Measurements from ENCODE around the gene DYRK2.

DYRK2 gene

DNA sequence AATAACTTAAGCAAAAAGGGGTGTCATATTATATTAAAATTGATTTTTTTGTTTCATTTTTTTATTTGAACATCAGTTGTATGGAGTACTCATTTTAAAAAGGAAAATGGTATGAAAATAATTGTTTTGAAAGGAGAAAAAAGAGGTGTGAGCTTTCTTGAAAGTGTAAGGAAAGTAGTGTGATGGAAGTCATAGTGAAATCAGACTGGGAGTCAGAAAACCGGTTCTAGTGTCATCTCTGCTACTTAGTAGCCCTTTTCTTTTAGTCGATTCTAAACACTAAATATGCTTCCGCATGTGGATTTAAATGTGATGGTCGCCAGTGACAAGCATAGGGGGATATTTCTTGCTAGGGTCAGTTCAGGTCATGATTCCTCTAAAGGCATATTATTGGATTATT is 1.8 kb upstream of the DYRK2 start:
- no peak for DNase-seq (ENCODE audit: low spot score)

DNA sequence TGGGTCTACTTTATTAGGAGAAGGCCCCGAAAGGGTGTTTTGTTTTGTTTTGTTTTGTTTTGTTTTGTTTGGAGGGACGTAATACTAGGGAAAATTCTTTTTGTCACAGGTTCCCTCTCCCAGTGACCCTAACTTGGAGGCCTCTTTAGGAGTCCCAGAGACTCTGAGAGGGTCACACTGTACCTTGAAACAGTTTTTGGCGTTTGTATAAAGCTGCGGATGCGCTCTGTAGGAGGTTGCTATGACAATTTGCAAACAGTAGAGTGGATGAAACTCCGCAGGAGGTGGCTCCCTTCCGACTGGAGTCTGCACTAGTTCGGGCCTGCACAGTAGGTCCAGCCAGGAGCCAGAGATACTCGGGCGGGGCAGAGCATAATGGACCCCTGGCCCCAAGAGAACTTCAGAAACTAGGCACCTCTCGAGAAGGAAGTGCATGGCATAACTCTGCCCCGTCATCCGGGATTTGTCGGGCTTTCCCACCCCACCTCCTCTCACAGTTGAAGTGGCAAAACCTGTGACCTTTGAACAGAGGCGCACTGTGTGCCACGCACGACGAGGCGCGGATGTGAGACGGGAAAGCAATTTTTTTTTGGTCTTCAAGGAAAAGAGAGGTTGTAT is 1.3 kb upstream of the DYRK2 start:
- DNase-seq (ENCODE audit: low spot score) = no peak

DNA sequence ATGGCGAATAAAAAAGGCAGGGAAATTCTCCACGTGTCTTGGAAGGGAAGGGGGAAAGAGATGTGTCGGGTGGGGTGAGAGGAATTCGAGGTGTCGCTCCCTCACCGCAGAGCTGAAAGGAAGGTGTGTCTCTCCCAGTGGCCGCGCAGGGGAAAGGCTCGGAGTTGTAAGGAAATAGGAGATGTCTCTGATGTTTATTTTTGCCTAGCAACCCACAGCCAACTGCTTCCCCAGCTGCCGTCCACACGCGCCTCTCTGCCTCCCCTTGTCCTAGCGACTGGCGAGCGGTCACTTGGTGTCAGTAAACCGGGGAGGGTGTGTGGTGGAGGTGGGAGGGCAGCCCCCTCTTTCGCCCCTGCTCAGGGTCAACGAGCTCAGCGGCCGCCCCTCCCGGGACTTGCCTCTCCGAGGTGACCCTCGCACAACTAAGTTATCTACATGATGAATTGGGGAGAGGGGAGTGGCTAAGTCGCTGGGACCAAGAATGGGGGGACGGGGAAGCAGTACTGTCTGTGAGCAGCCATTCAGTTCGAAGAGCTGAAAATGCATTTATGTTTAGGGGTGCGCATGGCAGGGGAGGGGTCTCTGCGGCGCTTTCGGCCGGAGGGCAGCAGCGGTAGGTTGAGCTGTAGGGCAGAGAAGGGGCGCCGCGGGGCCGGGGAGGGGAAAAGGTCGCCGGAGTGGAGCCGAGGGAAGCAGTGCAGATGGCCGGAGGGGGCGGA is 585 bp upstream of the DYRK2 start:
- peak; percentile 88 for DNase-seq (ENCODE audit: low spot score)

DNA sequence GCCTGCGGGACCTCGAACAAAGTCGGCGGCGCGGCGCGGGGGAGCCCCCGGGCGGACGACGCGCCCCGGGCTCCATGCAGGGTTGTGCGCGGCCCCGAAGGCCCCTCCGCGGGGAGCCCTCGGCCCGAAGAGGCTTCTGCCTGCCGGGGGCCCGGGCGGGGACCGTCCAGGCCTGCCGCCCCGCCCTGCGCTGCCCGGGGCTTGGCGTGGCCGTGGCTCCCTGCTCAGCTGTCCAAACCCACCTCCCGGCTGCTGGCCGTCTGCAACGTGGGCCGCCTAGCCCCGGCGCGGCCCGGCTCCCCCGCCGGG is 670 bp downstream of the DYRK2 start:
- DNase-seq (ENCODE audit: low spot score) = peak; percentile 52

DNA sequence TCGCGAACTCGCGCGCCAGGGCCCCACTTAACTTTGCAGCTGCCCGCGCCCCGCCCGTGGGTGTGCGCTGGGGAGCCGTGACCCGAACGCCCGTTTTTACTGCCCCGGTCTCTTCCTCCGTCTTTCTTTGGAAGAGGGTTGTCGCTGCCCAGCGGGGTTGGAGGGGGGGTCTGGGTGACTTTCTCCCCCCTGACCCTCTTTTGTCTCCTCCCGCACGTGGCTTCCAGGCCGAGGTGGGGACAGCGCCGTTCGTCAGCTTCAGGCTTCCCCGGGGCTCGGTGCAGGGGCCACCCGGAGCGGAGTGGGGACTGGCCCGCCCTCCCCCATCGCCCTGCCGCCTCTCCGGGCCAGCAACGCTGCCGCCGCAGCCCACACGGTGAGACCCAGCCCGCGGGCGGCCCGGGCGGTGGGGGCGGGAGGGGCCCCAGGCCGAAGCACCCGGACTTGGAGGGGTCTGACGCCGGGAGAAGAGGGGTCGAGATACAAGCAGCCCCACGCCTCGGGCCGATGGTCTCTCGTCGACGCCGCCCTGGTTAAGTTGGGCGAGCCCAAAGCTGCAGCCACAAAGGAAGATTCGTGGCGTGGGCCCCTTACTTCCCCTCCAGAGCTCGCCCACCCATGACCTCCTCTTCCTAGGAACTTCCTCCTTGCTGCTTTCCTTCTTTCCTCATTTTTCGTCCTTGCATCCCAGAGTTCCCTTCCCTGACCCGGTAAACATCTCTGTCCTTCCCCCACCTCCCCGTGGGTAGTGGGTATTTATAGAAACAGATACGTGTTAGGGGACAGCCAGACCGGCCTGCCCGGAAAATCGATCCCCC is 1.2 kb downstream of the DYRK2 start:
- peak; percentile 59 for DNase-seq (ENCODE audit: low spot score)

DNA sequence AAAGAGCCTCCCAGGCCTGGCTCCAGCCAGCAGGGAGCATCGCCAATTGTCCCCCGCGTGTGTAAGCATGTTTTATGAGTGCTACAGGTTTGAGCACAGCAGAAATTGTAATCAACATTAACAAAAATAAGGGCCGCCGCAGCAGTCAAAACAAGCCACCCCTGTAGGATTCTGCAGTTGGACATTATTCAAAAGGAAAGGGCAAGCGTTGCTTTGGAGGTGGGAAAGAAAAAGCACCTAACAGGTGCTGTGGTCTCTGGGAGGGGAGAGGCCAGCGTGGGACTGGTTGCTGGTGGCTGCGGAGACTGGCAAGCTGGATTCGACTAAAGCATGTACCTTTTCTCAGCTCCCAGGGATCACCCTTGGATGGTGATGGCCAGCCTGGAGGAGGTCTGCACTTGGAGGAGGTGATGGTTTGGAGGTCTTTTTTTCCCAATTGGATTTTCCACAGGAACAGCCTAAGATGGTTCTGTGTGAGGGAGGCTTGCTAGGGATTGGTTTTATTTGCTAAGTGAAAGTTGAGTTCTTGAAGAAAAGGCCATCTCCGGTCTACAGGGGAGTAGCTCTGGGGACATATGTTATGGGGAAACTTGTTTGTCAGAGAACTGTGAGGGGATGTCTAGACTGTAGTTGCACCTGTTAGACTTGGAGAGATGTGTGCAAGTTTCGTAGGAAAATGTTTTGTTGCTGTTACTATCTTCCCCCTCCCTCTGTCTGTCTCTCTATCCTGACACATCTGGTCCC is 2.0 kb downstream of the DYRK2 start:
- DNase-seq (ENCODE audit: low spot score) = peak; percentile 20

DNA sequence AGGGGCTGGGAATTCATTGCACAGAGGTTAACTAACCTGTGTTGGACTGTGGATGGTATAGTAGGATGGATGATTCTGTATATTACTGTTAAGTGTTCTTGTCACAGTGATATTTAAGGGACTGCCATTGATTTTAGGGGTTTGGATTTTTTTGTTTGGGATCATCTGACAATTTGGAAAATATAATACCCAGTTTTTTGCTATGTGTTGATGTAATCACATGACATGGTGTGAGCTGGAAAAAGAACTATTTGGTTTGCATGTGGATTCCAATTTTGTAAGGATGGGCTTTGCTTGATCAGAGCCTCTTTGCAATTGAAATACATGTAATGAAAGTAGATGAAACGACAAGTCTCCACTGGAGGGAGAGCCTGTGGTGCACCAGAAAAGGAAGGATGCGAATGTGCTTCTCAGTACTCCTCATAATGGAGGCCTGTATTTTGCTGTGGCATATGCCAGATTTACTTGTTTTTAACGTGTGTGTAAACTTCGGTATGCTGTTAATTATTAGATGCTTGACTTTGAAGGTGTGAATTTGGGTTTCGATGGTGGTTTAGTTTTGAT is 2.7 kb downstream of the DYRK2 start:
- DNase-seq (ENCODE audit: low spot score) = peak; percentile 48

DNA sequence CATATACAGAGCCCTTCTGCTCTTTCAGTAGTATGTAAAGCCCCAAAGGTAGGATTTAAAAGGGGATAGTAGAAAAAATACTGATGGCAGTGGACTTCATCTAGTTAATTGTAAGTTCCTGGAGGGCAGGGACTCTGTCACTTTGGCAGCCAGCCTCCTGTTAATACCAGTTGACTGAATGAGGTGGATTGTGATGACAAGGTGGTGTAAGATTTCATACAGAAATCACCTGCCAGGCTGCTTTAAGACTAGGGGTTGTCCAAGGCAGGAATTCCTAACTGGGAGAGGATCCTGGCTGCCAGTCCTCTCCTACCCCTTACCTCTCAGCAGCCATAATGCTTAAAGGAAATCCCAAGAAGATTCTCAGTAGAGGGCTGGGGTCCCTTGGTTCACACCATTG is 7.3 kb downstream of the DYRK2 start:
- DNase-seq (ENCODE audit: low spot score) = no peak

DNA sequence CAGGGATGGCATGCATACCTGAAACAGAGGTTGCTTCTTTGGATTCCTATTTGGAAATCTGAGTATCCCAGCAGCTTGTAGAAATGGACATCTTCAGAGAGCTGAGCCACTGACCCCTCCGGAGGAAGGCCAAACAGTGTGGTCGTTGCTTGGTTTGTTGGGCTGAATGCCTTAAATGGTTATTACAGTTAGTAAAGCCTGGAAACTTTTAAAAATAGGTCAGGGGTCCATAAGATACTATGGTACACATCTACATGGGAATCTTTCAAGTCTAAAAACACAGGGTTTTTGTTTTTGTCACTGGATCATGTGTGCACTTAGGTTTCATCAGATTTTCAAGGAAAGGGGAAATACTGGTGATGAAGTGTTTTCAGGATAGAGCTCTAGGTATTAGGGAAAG is 7.7 kb downstream of the DYRK2 start:
- no peak for DNase-seq (ENCODE audit: low spot score)

DNA sequence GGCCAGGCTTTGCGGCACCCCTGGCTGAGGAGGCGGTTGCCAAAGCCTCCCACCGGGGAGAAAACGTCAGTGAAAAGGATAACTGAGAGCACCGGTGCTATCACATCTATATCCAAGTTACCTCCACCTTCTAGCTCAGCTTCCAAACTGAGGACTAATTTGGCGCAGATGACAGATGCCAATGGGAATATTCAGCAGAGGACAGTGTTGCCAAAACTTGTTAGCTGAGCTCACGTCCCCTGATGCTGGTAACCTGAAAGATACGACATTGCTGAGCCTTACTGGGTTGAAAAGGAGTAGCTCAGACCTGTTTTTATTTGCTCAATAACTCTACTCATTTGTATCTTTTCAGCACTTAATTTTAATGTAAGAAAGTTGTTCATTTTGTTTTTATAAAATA is 9.9 kb downstream of the DYRK2 start:
- no peak for DNase-seq (ENCODE audit: low spot score)

DNA sequence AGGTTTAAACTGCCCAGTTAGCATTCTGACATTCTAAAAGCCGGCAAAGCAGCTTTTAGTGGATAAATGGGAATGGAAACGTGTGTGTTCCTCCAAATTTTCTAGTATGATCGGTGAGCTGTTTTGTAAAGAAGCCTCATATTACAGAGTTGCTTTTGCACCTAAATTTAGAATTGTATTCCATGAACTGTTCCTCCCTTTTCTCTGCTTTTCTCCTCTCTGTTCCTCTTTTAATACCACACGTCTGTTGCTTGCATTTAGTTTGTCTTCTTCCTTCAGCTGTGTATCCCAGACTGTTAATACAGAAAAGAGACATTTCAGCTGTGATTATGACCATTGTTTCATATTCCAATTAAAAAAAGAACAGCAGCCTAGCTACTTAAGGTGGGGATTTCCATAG is 10.7 kb downstream of the DYRK2 start:
- no peak for DNase-seq (ENCODE audit: low spot score)

DNA sequence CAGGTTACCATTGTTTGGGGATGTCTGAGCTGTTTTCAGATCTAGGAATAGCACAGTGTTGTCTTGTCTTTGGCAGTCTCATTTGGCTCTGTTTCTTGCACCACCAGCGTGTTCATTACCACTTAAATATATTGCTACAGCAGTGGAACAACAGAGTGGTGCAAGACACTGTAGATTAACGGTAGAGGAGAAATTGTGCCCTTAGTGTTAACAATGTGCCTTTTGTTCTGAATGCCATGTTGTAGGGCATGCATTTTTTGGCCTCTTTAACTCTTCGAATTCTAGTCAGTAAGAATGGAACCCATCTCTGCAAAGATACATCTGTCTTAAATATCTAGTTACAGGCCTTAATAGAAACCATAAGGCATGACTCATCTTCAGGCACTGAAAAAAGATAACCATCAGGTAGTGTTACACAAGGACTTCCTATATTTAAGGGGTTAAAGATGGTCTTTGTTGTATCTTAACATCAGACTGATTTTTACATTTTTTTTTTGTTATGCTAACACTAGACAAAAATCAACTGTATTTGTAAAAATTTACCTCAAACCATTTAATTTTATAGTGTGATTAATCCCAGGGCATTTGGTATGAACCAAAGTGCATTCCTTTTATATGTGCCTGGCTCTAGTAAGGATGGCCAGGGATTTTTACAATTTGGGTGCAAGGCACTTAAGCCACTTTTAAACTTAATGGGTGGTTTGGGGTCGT is 12.9 kb downstream of the DYRK2 start:
- DNase-seq (ENCODE audit: low spot score) = no peak

DNA sequence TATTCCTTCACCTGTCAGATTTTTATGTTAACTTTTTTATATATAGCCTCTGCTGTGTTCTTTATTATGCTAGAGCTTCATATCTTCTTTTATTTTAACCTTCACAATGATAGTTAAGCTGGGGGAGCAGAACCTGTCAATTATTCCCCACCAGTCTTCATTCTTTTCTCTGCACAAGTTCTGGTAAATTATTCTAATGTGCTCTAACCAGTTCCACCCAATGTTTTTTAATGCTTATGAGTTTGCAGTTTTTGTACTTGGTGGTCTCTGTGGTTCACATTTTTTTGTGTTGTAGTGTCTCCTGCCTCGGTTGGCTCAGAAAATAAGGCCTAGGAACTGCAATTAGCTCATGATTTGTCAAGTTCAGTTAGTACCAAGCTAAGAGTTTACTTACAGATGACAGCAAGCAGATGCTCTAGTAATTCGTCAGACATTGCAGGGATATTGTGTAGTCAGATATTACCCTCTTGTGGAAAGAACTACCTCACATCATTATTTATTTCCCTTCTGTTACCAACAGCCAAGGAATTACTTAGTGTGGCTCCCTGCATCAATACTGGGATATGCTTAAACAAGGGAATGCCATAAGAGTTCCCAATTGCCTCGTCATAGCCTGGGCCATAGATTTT is 14.5 kb downstream of the DYRK2 start:
- peak; percentile 48 for DNase-seq (ENCODE audit: low spot score)

DNA sequence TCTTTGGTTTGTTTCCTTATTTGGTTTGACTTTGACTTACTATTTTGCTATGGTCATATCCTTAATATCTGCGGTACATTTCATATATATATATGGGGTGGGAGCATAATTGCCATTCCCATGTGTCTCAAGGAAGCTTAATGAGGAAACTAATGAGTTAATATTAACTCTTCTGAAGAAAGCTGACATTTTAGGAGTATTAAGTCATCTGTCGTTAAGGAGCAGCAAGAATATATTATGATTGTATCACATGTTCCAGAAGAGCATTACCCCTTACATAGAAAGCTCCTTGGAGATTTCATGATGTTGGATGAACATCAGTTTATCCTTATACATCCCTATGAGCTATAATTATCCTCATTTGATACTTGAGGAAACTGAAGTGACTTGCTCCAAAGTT is 15.6 kb downstream of the DYRK2 start:
- no peak for DNase-seq (ENCODE audit: low spot score)

DNA sequence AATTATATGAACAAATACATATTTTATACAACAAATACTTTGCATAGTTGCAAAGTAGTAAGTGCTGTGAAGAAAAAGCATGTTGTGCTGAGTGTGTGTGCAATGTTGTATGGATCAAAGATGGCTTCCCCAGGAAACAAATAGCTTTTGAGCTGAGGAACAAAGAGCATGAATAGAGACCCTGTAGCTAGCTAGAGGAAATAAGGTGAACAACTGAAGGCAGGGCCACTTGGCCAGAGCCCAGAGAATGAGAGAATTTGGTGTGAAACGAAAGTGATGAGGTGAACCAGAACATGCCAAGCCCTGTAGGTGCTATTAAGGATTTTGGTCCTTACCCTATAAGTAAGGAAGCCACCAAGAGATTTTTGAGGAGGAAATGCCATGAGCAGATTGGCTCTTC is 17.1 kb downstream of the DYRK2 start:
- DNase-seq (ENCODE audit: low spot score) = no peak

DNA sequence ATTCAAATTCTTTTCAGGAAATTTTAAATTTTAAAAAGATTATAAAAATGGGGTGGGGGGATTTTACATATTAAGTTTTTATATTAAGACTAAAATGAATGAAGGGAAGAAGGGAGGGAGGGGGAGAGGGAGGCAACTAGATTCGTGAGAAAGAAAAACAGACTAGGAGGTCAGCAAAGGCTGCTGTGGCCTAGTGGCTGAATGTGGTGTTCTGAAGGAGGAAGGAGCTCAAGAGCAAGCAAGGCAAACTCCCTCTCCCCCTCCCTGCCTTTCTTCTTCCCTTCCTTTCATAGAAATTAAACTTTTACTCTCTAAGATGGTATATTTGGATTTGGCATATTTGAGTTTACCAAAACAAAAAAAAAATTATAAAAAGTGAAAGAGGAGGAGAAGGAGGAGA is 18.1 kb downstream of the DYRK2 start:
- DNase-seq (ENCODE audit: low spot score) = no peak

DNA sequence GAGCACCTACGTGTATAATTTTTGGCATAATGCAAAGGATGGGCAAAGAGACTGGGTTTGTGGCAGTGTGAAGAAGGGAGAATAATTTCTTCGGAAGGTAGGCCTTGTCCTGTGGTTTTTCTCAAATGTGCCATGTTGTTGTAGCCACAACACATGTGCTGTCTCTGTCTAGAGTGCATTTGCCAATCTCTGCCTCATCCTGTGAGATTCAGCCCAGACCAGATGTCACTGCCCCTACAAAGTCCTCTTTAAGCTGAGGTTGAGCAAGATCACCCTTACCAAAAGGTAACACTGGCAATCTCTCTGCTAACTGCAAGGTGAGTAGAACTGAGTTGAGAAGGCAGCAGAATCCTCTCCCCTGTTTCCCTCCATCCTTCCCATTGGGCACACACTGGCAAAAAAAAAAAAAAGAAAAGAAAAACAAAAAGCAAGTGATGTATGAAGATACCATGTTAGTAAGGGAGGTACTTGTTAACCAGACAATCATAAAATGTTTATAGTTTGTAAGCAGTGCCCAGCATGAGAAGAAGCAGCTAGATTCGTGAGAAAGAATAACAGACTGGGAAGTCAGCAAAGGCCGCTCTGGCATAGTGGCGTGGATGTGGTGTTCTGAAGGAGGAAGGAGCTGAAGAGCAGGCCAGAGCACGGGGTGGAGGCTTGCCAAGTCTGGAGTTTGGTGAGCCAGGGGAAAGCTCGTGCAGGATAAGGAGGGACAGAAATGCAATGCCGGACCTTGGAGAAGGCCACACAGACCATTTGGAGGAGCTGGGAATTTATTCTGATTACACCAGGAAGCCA is 18.9 kb downstream of the DYRK2 start:
- no peak for DNase-seq (ENCODE audit: low spot score)

DNA sequence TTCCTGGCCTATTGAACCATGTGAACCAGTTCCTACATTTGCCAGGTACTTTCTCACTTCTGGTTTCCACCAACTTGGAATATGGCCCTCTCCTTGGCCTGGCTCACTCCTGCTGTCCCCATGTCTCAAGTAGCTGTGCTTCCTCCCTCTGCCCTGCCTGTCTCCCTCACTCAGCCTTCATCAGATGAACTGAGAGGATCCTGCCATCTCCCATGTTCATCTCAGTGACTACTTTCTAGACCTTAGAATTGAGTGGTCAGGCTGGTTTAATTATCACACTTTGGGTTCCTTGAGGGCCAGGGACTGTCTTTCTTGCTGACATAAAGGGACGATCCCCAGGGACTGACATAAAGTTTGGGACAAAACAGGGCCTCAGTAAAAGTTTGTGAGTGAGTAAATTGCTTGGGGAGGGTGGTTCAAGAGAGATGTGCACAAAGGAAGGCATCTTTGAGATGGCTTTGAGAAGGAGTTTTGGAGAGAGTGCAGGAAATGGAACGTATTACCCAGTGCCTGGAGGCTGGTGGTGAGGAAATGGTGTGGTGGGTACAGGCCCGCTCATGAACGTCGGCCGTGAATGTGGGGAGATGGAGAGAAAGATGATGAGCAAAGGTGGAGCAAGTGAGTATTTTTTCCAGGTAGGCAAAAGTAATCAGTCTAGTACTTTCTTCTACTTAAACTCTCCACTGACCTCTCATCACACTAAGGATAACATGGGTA is 20.8 kb downstream of the DYRK2 start:
- DNase-seq (ENCODE audit: low spot score) = no peak

DNA sequence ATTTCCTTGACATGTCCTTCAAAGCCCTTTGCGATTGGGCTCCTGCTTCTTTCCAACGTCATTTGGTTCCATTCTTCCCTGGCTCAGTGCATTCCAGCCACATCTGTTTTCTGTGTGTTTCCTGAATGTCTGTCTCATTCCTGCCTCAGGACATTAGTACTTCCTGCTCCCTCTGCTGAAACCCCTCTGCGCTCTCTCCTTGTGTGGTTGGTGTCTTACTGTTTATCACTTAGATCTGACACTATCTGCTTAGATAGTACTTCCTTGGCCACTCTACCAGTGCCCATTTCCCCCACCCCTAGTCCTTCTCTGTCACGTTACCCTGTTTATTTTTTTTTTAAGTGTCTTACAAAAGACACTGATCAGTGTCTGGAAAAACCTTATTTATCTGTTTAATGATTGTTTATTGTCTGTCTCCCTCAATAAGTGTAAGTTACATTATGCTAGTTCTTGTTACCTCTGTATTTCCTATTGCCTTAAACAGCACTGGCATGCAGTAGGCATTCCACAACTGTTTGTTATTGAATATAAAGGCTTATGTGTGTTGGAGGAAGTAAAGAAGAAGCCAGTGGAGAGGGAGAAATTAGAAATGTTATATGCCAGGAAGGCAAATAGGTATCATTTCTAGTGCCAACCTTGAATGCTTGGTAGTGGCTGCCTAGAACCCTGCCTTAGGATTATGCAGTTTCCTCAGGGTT is 21.5 kb downstream of the DYRK2 start:
- no peak for DNase-seq (ENCODE audit: low spot score)
